Middle frontal gyrus (tissue), 1 donor: ENCODE results near the gene MT1H.

ENCODE experiments used
- DNase-seq: peaks from one replicate; pipeline ENCODE4 v3.0.0-alpha.2; 2015; ENCODE audit warnings: low spot score; ENCODE audit errors: extremely low spot score

MT1H gene

GRCh38 chr16:56684256-56684925 is 14.8 kb downstream of the MT1H start:
- DNase-seq = no peak

GRCh38 chr16:56684926-56685590 is 15.4 kb downstream of the MT1H start:
- no peak for DNase-seq

DNA sequence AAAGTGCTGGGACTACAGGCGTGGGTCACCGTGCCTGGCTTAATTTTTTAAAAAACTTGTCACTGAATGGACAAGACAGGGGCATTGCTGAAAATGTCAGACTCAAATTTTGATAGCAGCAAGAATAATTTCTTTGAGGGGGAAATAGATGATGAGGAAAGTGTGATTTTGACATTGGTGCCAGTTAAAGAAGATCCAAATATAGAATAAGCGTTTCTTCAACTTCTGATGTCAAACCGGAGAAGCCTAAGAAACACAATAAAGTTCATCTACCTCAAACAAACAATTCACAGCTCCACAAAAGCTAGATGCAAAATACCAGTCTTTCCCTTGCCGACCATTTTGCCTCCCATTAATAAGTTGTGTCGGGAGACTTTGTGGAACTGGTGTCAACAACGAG is 17.1 kb downstream of the MT1H start:
- no peak for DNase-seq

DNA sequence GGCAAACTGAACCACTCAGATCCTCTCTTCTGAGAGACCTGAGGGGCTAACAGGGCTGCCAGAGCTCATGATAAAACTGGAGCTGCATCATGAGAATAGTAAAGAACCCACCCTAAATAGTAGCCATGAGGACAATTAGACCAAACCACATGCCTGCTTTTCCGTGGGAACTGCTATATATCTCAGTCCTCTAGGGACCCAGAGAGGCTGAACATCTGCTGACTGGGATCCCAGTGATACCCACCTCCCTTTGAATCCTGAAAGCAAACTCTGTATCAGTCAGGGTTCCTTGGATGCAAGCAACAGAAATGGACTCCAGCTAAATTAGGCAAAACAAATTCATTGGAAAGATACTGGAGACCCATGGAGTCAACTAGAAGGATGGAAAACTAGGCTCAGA is 19.1 kb downstream of the MT1H start:
- no peak for DNase-seq

DNA sequence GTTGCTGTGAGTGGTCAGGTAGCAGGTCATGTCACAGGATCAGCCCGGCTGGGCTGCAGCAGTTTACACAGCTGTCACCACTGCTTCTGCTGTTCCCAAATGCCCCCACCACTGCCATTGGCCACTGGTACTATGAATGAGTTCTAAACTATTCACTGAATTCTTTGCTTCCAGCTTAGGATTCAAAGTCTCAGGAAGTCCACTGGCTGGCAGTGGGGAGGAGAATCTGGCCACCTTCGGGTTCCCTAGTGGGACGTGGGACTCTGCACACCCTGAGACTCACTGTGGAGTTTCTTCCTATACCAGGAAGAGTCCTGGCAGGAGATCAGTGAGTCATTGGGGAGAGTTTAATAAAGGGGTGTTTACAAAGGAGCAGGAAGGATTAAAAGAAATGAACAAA is 19.6 kb downstream of the MT1H start:
- no peak for DNase-seq

DNA sequence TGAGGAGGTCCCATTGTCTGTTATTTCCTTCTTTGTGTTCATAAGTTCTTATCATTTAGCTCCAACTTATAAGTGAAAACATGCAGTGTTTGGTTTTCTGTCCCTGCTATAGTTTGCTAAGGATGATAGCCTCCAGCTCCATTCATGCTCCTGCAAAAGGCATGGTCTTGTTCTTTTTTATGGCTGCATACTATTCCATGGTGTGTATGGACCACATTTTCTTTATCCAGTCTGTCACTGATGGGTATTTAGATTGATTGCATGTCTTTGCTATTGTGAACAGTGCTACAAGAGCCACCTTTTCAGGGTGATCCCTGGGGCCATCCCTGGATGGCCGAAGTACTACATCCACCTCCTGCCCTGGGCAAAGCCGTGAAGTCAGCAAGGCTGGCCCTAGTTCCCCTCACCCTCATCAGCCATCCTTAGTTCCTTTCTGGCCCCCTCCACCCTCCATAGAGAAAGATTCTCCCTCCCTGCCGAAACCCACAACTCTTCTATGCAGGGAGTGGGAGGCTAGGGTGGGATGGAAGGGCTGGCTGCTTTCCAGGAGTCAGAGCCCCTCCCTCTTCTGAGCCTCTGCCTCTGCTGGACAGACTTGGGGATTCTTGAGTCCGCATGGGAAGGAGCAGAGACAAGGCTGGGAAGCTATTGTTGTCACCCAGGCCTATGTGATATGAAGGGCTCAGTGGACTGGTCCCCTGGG is 21.0 kb downstream of the MT1H start:
- DNase-seq = no peak

DNA sequence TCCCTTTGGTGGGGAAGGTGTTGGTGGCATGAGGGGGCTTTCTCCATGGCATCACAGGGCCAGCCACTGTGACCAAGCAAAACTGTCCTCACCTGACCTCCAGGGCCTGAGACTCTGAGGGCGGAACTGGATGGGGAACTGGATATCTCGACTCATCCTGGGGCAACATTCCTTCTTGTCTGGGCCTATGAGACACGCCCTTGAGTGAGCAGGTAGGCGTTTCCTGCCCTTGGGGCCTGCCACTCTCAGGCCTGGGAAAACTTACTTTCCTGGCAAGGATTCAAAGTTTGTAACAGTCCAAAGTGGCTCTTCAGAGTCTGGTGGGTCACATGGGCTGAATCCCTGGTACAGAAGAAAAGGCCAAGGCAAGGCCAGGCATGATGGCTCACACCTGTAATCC is 22.3 kb downstream of the MT1H start:
- DNase-seq = no peak

- DNase-seq = no peak
Observed at GRCh38 chr16:56695246-56695645, 25.6 kb downstream of the MT1H start.

DNA sequence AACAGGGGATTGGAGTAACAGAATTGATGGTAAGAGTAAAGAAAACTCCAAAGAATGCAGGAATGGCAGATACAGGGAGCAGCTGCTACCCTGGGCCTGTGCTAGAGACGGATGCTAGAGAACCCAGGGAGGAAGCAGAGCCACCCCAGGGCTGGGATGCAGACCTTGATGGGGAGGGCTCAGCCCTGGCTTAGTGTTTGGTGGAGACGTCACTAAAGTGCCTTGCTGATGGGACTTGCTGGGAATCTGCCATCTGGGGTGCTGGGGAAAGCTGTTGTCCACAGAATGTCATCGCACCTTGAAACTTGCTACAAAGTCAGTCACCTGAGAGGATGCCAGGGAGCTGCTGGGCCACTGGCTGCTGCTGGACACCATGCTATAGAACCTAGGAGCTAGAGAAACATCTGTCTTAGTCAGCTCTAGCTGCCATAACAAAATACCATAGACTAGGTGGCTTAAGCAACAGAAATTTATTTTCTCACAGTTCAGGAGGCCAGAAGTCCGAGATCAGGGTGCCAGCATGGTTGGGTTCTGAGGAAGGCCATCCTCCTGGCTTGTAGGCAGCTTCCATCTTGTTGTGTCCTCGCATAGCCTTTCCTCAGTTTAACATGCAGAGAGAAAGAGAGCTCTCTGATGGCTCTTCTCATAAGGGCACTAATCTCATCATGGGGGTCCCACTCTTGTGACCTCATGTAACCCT is 28.0 kb downstream of the MT1H start:
- DNase-seq = no peak

DNA sequence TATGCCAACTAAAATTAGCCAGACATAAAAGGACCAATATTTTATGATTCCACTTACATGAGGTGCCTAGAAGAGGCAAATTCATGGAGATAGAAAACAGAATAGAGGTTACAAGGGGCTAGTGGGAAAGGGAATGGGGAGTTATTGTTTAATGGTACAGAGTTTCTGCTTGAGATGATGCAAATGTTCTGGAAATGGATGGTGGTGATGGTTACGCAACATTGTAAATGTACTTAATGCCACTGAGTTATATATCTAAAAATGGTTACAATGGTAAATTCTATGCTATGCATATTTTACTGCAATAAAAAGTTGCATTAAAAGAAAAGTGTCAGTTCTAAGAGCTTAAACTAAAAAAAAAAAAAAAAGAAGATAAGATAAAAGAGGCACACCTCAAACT is 30.6 kb downstream of the MT1H start:
- DNase-seq = no peak

GRCh38 chr16:56700631-56701030 is 31.0 kb downstream of the MT1H start:
- DNase-seq = no peak

- DNase-seq = no peak
Observed at GRCh38 chr16:56701534-56701933, 31.9 kb downstream of the MT1H start.

GRCh38 chr16:56702836-56703235 is 33.2 kb downstream of the MT1H start:
- no peak for DNase-seq

DNA sequence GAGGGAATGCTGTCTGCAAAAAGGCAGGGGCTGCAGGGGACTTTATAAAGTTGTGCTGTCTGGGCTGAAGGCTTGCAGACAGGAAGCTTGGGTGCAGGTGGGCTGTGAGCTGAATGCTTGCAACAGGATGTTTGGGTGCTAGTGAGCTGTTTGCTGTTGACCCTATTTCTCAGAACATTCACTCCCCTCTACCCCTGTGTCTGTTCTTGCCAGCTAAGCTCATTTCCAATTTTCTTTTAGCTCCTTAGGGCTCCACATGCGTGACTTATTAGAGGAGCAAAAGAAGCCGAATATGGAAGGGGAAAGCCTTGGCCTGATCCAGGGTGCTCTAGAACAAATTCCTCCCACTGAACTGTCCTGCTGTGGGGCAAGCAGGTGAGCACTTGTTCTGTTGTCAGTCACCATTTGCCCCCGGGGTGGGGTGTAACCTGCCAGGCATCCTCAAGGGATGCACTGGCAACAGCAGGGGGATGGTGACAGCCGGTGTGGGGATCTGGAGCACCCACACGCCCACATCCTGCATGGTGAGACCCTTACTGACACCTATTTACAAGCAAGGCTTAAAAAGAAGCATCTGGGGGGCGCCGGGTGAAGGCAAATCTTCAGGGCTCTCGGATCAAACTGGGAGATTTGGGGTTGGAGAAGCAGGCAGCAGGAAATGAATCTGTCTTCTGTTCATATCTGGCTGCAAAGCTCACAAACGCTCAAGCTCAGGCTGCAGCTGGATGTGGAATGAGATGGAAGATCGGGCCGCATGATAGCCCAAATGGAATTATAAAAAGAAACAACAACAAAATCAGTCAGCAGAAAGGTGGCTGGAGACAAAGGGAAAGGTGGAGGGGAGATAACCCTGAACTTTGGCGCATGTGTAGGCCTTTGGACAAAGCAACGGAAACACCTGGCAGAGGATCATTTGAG is 39.2 kb downstream of the MT1H start:
- no peak for DNase-seq

GRCh38 chr16:56709443-56710040 is 39.9 kb downstream of the MT1H start:
- DNase-seq = no peak

- no peak for DNase-seq
Observed at GRCh38 chr16:56710181-56710737, 40.6 kb downstream of the MT1H start.

DNA sequence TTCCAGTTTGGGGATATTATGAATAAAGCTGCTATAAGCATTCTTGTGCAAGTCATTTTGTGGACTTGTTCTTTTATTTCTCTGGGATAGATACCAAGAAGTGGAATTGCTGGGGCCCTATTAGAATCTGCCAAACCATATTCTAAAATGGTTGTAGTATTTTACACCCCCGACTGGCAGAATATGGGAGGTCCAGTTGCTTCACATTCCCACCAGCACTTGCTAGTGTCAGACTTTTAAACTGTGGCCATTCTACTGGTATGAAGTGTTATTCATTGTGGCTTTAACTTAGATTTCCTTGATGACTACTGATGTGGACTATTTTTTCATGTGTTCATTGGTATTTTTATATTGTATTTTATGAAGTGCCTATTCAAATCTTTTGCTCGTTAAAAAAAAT is 42.2 kb downstream of the MT1H start:
- DNase-seq = no peak

DNA sequence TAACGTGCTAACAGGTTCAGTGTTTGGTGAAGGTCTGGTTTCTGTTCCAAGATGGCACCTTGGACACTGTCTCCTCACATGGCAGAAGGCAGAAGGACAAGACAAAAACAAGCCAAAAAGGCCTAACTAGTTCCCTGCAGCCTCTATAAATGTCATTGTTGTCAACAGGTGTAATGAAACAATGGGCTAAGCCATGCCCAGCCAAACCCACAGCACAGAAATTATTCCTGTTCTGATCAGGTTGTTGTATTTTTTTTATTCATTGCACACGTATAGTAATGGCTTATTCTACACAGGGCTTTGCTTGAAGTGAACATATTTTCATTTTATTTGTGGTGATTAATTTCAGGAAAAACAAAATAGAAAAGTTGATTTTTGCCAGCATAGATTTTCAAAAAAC is 44.2 kb downstream of the MT1H start:
- no peak for DNase-seq

DNA sequence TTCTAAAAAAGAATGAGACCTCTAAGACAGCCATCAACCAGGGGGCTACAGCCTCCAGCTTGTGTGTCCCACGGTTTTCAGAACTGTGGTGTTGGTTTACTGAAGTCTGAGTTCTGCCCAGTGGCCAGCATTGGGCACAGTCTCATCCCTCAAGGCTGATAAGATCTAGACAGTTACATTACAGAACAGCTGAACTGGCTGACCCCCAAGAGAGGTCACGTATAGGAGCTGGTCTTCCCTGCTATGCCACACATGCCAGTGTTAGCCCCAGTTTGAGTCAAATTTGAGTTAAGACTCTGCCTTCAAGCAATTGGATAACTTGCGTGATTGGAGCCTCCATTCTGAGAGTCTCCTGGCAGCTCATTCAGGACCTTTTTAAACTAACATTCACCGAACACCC is 45.5 kb downstream of the MT1H start:
- DNase-seq = no peak

GRCh38 chr16:56716761-56717160 is 47.1 kb downstream of the MT1H start:
- no peak for DNase-seq
